Jurkat, Clone E6-1 (cell line): ENCODE data around the gene SCAMP4.
"Not testable (repeated sequence)": the region's sequence is repeated elsewhere in the genome, so short reads cannot be mapped to it uniquely, and the experiment has no call there.

Source experiments
- DNase-seq: peaks from one replicate; pipeline ENCODE4 v3.0.0-alpha.2; 2011; ENCODE audit warnings: low read depth, low spot score
- H3K4me3 ChIP-seq: 2 replicates; pipeline ENCODE4 v1.5.1; 2011; ENCODE audit warnings: mild to moderate bottlenecking, low read length, control low read depth, moderate library complexity

SCAMP4 gene

DNA sequence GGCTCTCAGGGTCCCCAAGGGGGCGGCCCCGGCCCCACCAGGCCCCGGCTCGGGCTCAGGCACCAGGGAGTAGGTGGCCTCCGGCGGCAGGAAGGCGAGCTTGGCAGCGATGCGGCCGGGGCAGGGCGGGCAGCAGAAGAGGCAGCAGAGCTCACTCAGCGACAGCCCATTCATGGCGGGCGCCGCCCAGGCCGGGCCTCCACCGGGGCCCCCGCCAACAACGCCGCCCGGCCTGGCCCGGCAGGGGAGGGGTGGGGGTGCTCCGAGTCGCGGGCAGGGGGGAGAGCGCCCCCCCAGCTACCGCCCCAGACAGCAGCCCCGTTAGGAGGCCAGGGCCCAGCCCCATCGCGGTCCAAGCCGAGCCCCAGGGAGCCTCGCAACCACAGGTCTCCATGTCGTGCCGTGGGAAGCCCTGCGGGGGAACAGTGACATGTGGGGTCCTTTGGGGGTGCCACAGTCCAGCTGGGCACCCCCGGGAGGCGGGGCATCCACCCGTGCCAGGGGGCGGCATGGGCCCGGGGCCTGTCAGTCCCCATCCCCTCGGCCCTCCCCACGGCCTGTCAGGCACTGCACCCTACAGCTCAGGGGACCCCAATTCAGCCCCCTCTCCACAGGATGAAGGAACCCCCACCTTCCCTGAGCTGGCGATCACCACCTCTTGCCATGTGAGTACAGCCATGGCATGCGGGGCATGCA lies 23.7 kb upstream of the SCAMP4 start:
- DNase-seq, H3K4me3 ChIP-seq: not testable (repeated sequence)

DNA sequence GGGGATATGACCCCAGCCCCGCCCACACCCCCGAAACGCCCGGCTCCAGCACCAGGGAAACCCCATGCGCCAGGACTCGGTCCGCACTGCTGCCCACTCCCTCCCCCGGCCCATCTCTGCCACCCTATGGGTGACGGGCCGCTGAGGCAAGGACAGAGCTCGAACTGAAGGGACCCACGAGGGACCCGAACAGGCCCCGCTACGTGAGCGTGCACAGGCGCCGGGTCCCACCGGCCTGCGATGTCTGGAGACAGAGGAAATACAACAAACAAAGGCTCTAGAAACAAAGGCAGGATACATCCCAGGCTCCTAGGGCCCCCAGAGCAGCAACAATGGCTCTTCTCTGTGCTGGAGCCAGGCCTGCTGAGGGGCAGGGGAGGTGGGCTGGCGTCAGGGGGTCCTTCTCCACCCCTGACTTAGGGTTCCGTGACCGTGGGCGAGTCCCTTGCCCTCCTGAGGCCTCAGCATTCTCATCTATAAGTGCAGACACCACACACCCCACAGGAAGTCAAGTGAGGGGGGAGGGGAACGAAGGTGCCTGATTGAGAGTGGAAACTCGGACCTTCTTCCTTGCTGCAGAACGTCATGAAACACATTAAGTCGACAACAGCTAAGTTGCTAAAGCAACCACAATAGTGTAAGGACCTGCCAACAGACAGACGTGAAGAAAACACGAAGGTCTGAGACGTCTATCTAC lies 23.0 kb upstream of the SCAMP4 start:
- DNase-seq: peak; percentile 56

DNA sequence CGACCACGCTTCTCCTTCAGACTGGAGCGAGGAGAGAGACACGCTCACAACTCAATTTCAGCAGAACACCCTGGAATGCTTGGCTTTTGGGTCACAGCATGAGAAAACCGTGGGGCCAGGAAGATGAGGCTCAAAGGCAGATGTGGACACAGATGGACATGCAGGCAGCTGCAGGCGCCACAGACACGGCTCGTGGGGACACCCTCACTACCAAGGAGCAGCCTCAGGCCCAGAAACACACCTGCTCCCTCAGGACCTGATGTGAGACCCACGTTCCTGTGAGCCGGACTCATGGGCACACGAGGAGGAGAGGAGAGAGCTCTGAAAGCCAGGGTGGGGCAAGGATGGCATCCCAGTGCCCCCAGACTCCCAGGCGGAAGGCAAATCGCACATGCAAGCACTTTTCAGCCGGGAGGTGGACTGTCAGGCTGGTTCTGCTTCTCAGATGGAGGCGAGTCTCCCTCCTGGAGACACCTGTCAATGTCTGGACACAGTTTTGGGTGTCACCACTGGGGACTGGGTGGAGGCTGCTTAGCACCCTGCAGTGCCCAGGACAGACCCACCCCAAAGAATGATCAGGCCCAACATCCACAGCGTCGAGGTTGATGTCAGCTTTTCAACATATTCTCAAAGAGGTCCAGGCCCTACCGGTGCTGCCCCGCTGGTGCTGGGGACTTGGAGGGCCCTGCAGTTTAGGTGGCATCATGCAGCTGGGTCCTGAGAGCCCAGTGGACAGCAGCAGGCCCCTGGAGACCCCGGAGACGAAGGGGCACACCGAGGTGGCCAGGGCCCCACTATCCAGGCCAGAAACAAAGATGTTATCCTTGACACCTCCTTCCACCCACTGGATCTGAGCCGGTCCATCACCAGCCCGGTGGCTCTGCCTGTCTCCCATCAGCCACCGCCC lies 22.2 kb upstream of the SCAMP4 start:
- peak overlapping the region; percentile 91 for H3K4me3 ChIP-seq
- no peak for DNase-seq

More for the DNA sequence above, 23.0 kb upstream of the SCAMP4 start:
- peak overlapping the region; percentile 36 for H3K4me3 ChIP-seq

DNA sequence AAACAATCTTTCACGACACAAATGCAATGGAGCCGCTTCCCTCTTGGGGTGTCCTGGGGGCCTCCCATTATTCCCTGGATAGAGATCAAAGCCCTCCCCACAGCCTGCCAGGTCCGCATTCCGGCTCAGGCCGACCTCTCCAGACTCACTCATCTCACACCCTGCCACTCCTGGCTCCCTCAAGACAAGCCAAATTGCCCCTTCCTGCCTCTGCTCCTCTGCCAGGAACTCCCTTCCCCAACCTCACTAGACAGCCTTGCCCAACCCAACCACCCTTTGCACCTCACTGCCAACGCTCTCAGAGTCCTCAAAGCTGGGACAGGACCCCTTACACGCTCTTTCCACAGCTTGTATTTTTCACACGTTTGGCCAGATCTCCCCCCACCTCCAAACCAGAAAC lies 21.4 kb upstream of the SCAMP4 start:
- peak overlapping the region; percentile 91 for H3K4me3 ChIP-seq
- DNase-seq: no peak

DNA sequence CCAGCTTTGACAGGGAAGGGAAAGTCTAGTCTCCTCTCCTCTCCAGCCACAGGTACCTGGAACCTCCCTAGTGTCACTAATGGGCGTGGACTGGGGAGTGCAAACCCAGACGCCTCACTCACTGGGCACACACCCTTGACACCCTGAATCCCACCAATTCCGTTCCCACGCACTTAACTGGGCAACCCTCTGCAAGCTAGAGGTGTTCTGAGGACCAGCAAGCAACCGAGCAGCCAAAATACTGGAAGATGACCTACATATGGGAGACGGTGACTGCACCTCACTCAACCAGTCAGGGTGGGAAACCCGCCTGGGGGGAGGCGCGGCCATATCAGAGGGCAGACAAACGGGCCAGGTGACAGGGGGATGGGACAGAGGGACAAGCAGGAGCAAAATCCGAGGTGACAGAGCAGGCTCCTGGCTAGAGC lies 20.9 kb upstream of the SCAMP4 start:
- DNase-seq: no peak
- H3K4me3 ChIP-seq: peak overlapping the region; percentile 91

GRCh38 chr19:1884719-1885334 lies 20.4 kb upstream of the SCAMP4 start:
- DNase-seq: no peak
- peak overlapping the region; percentile 91 for H3K4me3 ChIP-seq

DNA sequence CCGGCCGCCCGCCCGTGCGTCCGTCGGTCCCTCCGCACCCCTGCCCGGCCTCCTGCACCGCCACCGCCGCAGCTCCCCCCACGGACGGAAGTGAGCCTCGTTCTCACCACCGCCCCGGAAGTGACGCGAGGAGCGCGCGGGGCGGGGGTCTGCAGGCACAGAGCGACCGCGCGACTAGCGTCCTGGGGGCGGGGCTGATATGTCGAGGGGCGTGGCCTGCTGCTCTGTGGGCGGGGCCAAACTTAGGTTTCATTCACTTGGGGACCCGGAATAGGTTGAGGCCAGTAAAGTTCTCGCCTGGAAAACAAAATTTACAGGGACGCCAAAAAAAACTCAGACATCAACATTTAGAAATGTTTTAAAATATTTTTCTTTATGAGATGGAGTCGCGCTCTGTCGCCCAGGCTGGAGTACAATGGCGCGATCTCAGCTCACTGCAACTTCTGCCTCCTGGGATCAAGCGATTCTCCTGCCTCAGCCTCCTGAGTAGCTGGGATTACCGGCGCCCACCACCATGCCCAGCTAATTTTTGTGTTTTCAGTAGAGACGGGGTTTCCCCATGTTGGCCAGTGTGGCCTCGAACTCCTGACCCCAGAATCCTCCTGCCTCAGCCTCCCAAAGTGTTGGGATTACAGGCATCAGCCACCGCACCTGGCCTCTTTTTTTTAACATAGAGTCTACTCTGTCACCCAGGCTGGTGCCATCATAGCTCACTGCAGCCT lies 19.6 kb upstream of the SCAMP4 start, which contains the start of gene ABHD17A:
Gene ABHD17A, minus strand, starts transcription at position 99 of the 722 bp plus-strand sequence. CDS start 3,930 bp downstream, outside the sequence.
- H3K4me3 ChIP-seq: peak within 1 kb of the TSS; percentile 91
- DNase-seq: peak; percentile 89

- DNase-seq, H3K4me3 ChIP-seq: not testable (repeated sequence)
These were observed 18.8 kb upstream of the SCAMP4 start for GRCh38 chr19:1886360-1886759.

DNA sequence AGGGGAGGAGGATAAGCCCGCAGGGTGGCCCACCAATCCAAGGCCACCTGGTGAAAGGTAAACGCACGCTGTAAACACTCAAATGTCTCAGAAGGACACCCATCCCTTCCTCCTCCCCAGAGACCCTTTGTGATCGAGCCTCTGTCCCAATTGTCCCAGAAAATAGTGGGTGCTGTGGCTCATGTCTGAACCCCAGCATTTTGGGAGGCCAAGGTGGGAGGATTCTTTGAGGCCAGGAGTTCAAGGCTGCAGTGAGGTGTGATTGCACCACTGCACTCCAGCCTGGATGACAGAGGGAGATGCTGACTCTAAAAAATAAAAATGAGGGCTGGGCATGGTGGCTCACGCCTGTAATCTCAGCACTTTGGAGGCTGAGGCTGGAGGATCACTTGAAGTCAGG lies 16.8 kb upstream of the SCAMP4 start:
- no peak for DNase-seq
- no peak overlapping the region for H3K4me3 ChIP-seq

DNA sequence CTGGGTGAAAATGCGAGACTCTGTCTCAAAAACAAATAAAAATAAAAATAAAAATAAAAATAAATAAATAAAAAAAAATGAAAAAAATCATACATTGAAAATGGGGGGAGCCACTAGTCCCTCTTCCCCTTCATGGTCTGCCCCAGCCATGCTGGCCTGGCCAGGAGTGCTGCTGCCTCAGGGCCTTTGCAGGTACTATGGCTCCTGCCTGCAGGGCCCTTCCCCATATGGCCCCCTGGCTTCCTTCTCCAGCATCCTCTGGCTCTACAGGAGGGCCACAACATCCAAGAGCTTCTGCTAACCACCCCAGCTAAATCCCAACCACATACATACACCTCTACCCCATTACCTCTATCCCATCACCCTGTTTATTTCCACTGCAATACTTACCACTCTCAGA lies 15.3 kb upstream of the SCAMP4 start:
- DNase-seq: no peak

DNA sequence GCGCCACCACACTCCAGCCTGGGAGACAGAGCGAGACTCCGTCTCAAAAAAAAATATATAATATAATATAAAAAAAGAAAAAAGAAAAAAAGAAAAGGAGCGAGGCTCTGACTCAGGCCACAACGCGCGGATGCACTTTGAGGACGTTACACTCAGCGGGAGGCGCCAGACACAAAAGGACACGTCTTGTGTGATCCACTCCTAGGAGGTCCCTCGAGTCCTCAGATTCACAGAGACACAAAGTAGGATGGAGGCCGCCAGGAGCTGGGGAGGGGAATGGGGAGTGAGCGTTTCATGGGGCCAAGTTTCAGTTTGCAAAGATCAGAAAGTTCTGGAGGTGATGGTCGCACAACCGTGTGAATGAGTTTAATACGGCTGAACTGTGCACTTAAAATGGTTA lies 11.4 kb upstream of the SCAMP4 start:
- no peak overlapping the region for H3K4me3 ChIP-seq
- DNase-seq: no peak

More for the DNA sequence above, 15.3 kb upstream of the SCAMP4 start:
- no peak overlapping the region for H3K4me3 ChIP-seq

GRCh38 chr19:1896508-1896907 lies 8.7 kb upstream of the SCAMP4 start:
- no peak for DNase-seq
- H3K4me3 ChIP-seq: no peak overlapping the region

GRCh38 chr19:1901940-1902404 lies 3.2 kb upstream of the SCAMP4 start:
- DNase-seq: no peak
- no peak overlapping the region for H3K4me3 ChIP-seq

DNA sequence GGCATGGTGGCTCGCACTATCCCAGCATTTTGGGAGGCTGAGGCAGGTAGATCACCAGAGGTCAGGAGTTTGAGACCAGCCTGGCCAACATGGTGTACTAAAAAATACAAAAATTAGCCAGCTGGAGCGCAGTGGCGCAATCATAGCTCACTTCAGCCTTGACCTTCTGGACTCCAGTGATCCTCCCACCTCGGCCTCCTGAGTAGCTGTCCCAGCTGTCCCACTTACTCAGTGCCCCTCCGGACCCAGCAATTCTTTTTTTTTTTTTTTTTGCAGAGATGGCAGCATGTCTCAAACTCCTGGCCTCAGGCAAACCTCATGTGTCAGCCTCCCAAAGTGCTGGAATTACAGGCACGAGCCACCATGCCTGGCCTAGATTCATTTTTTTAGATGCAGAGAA lies 2.3 kb upstream of the SCAMP4 start:
- no peak overlapping the region for H3K4me3 ChIP-seq
- no peak for DNase-seq

DNA sequence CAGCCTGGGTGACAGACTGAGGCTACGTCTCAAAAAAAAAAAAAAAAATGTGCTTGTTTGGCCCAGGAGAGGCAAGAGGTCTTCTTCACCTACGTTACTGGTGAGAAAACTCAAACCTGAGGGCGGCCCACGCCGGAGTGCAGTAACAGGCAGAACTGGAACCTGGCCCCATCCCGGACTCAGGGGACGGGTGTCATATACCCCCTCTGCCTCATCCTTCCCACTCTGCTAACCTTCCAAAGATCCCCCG lies 414 bp upstream of the SCAMP4 start:
- peak overlapping the region; percentile 48 for H3K4me3 ChIP-seq
- DNase-seq: no peak

- H3K4me3 ChIP-seq: peak overlapping the region; percentile 65
- no peak for DNase-seq
These were observed 720 bp downstream of the SCAMP4 start for GRCh38 chr19:1905863-1906375.

GRCh38 chr19:1906985-1907562 lies 1.9 kb downstream of the SCAMP4 start:
- H3K4me3 ChIP-seq: no peak overlapping the region
- DNase-seq: no peak
